HCT116 (cell line): ENCODE results near the gene USH1G. TPM values are rescaled to one million over a fixed set of nuclear protein-coding genes. Genes with fewer than 3 reads are reported as not detected.

Source experiments
- ATAC-seq: fragments of 200-7000 bp; cut with Tn5 transposase; 2 replicates; pipeline ENCODE4 v1.9.1; 2020; ENCODE audit warnings: mild to moderate bottlenecking, moderate library complexity
- BruUV-seq: library from RNA; stranded (reverse); fragments of 400-500 nt; replicated peaks from 2 replicates; lab custom pipeline; 2021; lab: Mats Ljungman, UMichigan
- CTCF ChIA-PET: fragments of 300-600 bp; sonication (Branson Sonifier 250); formaldehyde crosslinking; loops from one replicate; lab custom pipeline; 2021; ENCODE audit warnings: antibody characterized with exemption; lab: Charles Lee
- POLR2A ChIA-PET: fragments of 300-600, 350-600 bp; sonication (Branson Sonifier 250); formaldehyde crosslinking; loops from one replicate; lab custom pipeline; 2021; ENCODE audit warnings: antibody characterized with exemption; lab: Charles Lee
- RAD21 ChIA-PET, 2 experiments: fragments of 300-600 bp; sonication (Branson Sonifier 250); formaldehyde crosslinking; loops; one replicate each; lab custom pipeline; 2023; ENCODE audit warnings: low total read pairs in 2 of 2; ENCODE audit not compliant: uncharacterized antibody in 2 of 2, unreplicated experiment in 2 of 2, low non-redundant PET in 1 of 2; lab: Charles Lee
- DNase-seq: peaks from one replicate; pipeline ENCODE4 v3.0.0-alpha.2; 2010; ENCODE audit warnings: low read depth, low spot score
- H2AFZ ChIP-seq: fragments of 200-600 bp; shearing (Covaris generic), sonication (generic); 2 replicates; pipeline ENCODE4 v1.6.1; 2017; ENCODE audit warnings: low read depth, mixed run types, mixed read lengths, antibody characterized with exemption, low read length; ENCODE audit not compliant: poor library complexity, severe bottlenecking
- H3K27ac ChIP-seq: 2 replicates; pipeline ENCODE4 v1.5.1; 2012; ENCODE audit warnings: low read depth, low read length
- H3K27me3 ChIP-seq: fragments of 200-600 bp; sonication (generic); 2 replicates; pipeline ENCODE4 v1.6.1; 2016; ENCODE audit warnings: mixed run types, low read length, mixed read lengths; ENCODE audit not compliant: insufficient read depth
- H3K36me3 ChIP-seq, 2 experiments: fragments of 200-500 bp in 1 of 2; fragments of 200-600 bp in 1 of 2; sonication (Bioruptor generic) in 1 of 2; sonication (generic) in 1 of 2; 2 replicates each; pipeline versions ENCODE4 v1.5.1 to v1.6.1; 2014 to 2016; ENCODE audit warnings: low read length in 2 of 2, inconsistent platforms in 1 of 2, mixed read lengths in 1 of 2, mixed run types in 1 of 2; ENCODE audit not compliant: insufficient read depth in 2 of 2, control insufficient read depth in 1 of 2
- H3K4me1 ChIP-seq, 2 experiments: fragments of 200-600 bp in 1 of 2; sonication (generic) in 1 of 2; 2 replicates each; pipeline versions ENCODE4 v1.5.1 to v1.6.1; 2012 to 2017; ENCODE audit warnings: low read length in 2 of 2, inconsistent platforms in 1 of 2, mild to moderate bottlenecking in 1 of 2, mixed read lengths in 1 of 2, mixed run types in 1 of 2, moderate library complexity in 1 of 2; ENCODE audit not compliant: insufficient read depth in 2 of 2, control insufficient read depth in 1 of 2
- H3K4me2 ChIP-seq: fragments of 200-600 bp; sonication (generic); 2 replicates; pipeline ENCODE4 v1.6.1; 2017; ENCODE audit warnings: mixed run types, low read length, mixed read lengths
- H3K4me3 ChIP-seq, 2 experiments: fragments of 200-600 bp in 1 of 2; sonication (generic) in 1 of 2; replicated peaks in 1 of 2; 2 replicates each; pipeline ENCODE4 v1.5.1; 2011 to 2016; ENCODE audit warnings: low read length in 2 of 2, control low read depth in 1 of 2, low read depth in 1 of 2, mild to moderate bottlenecking in 1 of 2, mixed read lengths in 1 of 2, mixed run types in 1 of 2
- H3K79me2 ChIP-seq: fragments of 200-600 bp; sonication (generic); 2 replicates; pipeline ENCODE4 v1.6.1; 2017; ENCODE audit warnings: mild to moderate bottlenecking, mixed run types, low read length, moderate library complexity, mixed read lengths; ENCODE audit not compliant: insufficient read depth
- H3K9ac ChIP-seq: fragments of 200-600 bp; sonication (generic); 2 replicates; pipeline ENCODE4 v1.6.1; 2016; ENCODE audit warnings: low read length, mixed read lengths
- H3K9me2 ChIP-seq: fragments of 200-600 bp; sonication (generic), shearing (Covaris generic); 2 replicates; pipeline ENCODE4 v1.6.1; 2017; ENCODE audit warnings: mixed run types, mild to moderate bottlenecking, moderate library complexity; ENCODE audit not compliant: insufficient read depth
- H3K9me3 ChIP-seq, 2 experiments: fragments of 200-500 bp in 1 of 2; fragments of 200-600 bp in 1 of 2; sonication (Bioruptor generic) in 1 of 2; sonication (generic) in 1 of 2; 2 replicates each; pipeline ENCODE4 v1.6.1; 2014 to 2017; ENCODE audit warnings: low read length in 2 of 2, mixed read lengths in 2 of 2, inconsistent platforms in 1 of 2, low read depth in 1 of 2, mild to moderate bottlenecking in 1 of 2, mixed run types in 1 of 2, moderate library complexity in 1 of 2; ENCODE audit not compliant: control insufficient read depth in 1 of 2, insufficient read depth in 1 of 2
- H4K20me1 ChIP-seq: fragments of 200-600 bp; sonication (generic), shearing (Covaris generic); 2 replicates; pipeline ENCODE4 v1.6.1; 2017; ENCODE audit warnings: mixed run types, mild to moderate bottlenecking, moderate library complexity; ENCODE audit not compliant: insufficient read depth
- CBX3 ChIP-seq: IDR thresholded peaks from 2 replicates; pipeline ENCODE4 v1.6.1; 2012; ENCODE audit warnings: low read depth
- EGR1 ChIP-seq: IDR thresholded peaks from 2 replicates; pipeline ENCODE4 v1.6.1; 2012; ENCODE audit warnings: low read depth
- ELF1 ChIP-seq: IDR thresholded peaks from 2 replicates; pipeline ENCODE4 v1.6.1; 2012; ENCODE audit warnings: low read depth, borderline replicate concordance
- EZH2 ChIP-seq: fragments of 200-600 bp; sonication (generic); IDR thresholded peaks from 2 replicates; pipeline ENCODE4 v1.6.1; 2017; ENCODE audit warnings: antibody characterized with exemption, mixed run types
- FOSL1 ChIP-seq: IDR thresholded peaks from 2 replicates; pipeline ENCODE4 v1.6.1; 2012; ENCODE audit warnings: low read depth
- JUND ChIP-seq: IDR thresholded peaks from 2 replicates; pipeline ENCODE4 v1.6.1; 2012
- REST ChIP-seq: IDR thresholded peaks from 2 replicates; pipeline ENCODE4 v1.6.1; 2012; ENCODE audit warnings: low read depth
- SP1 ChIP-seq: IDR thresholded peaks from 2 replicates; pipeline ENCODE4 v1.6.1; 2012; ENCODE audit warnings: low read depth
- ZBTB33 ChIP-seq: IDR thresholded peaks from 2 replicates; pipeline ENCODE4 v1.6.1; 2011; ENCODE audit warnings: mild to moderate bottlenecking, low read length, moderate library complexity; ENCODE audit not compliant: insufficient replicate concordance; ENCODE audit errors: extremely low read depth
- ZNF274 ChIP-seq: fragments of 200-500 bp; sonication (Bioruptor generic); IDR thresholded peaks from 2 replicates; pipeline ENCODE4 v1.6.1; 2014; ENCODE audit warnings: mild to moderate bottlenecking, low read depth, low read length, inconsistent platforms
- intact Hi-C: fragments of 100-400 bp; cut with micrococcal nuclease; formaldehyde crosslinking; loops from 2 replicates; pipeline ENCODE4 v1.10.0; 2022
- total RNA-seq: library from RNA; stranded (reverse); gene quantifications from one replicate; pipeline ENCODE4 v1.2.1, GENCODE V29; 2021; ENCODE audit not compliant: unreplicated experiment

The USH1G gene
- total RNA-seq, 1 experiment from 2014 or later = 3.1 TPM

GRCh38 chr17:74930535-74931036 lies 7.5 kb upstream of the USH1G start (continued):
- TF ChIP-seq EGR1 = no peak
- TF ChIP-seq ZBTB33 = no peak

DNA sequence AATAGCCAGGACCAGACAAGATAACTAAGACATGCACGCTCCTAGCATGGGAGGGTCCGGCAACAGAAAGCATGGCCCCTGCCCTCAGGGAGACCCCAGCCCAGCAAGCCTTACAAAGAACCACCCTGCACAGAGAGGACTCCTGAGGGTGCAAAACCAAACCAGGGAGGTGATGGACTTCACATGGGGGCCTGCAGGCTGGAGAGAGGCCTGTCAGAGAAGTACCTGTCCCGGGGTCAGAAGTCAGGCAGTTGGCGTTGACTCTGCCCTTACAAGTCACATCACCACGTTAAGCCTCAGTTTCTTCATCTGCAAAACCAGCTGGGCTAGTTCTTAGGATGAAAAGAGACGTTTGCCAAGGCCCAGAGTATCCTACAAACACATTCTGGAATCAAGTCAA lies 5.7 kb upstream of the USH1G start:
- BruUV-seq = no TSS peak
- no peaks in the 10 kb centered on the region for H3K36me3 ChIP-seq
- POLR2A ChIA-PET = interaction anchor here (1.5 kb wide), 1 partner anchor 56 kb away, joined by 4 read pairs; the partner anchor contains the start of gene FDXR
- H3K27ac ChIP-seq = no peak overlapping the region
- TF ChIP-seq ELF1 = no peak
- TF ChIP-seq EZH2 = no peak
- TF ChIP-seq EGR1 = no peak
- no peak for TF ChIP-seq CBX3
- no peak for TF ChIP-seq ZNF274
- no peak for TF ChIP-seq JUND
- TF ChIP-seq REST = no peak
- no peak for TF ChIP-seq SP1
- no peak for TF ChIP-seq FOSL1
- no peaks in the 10 kb centered on the region for H4K20me1 ChIP-seq
- no peak overlapping the region for H3K9ac ChIP-seq
- H3K4me3 ChIP-seq = no peak overlapping the region
- RAD21 ChIA-PET = no interaction called here
- H3K9me2 ChIP-seq = no peaks in the 10 kb centered on the region
- ATAC-seq (no peak), DNase-seq (no peak)
- CTCF ChIA-PET = interaction anchor here (1.7 kb wide), 1 partner anchor 28 kb away, joined by 7 read pairs; no protein-coding TSS in a partner anchor
- H2AFZ ChIP-seq = no peak overlapping the region
- peaks cover 3% of the 10 kb centered on the region; the same call in 1 of the 2 replicates for H3K27me3 ChIP-seq
- no peaks in the 10 kb centered on the region for H3K79me2 ChIP-seq
- peaks cover 4 to 31% of the 10 kb centered on the region in 2 experiments; a peak in 3 of 4 replicates for H3K4me1 ChIP-seq
- intact Hi-C loops = no loop called here
- no peaks in the 10 kb centered on the region for H3K9me3 ChIP-seq
- H3K4me2 ChIP-seq = no peak overlapping the region
